HepG2 (cell line): Measurements from ENCODE around the gene KRT10. TPM values are rescaled to one million over a fixed set of nuclear protein-coding genes. Genes with fewer than 3 reads are reported as not detected.

Source experiments
- ATAC-seq: fragments of 200-7000 bp; cut with Tn5 transposase; 3 replicates; pipeline ENCODE4 v1.9.1; 2020; ENCODE audit warnings: mild to moderate bottlenecking, moderate library complexity
- BruUV-seq: library from RNA; stranded (reverse); fragments of 400-500 nt; replicated peaks from 2 replicates; lab custom pipeline; 2021; lab: Mats Ljungman, UMichigan
- CTCF ChIA-PET: fragments of 300-600 bp; formaldehyde crosslinking; extraction: SDS; loops from one replicate; lab custom pipeline; 2021; ENCODE audit warnings: low total read pairs, inconsistent platforms, low intra/inter-chr PET ratio; lab: Yijun Ruan, JAX
- POLR2A ChIA-PET: fragments of 350-600 bp; sonication (Branson Sonifier 250); formaldehyde crosslinking; loops from one replicate; lab custom pipeline; 2020; ENCODE audit warnings: antibody characterized with exemption, inconsistent platforms; lab: Yijun Ruan, JAX
- DNase-seq: peaks from one replicate; pipeline ENCODE4 v3.0.0-alpha.2; 2015; ENCODE audit warnings: low spot score
- FAIRE-seq: peaks from 3 replicates; lab custom pipeline; 2011; peaks lifted over from hg19 to GRCh38; lab: Jason Lieb, UNC
- H2AFZ ChIP-seq: one replicate; pipeline ENCODE4 v1.6.1; 2011; ENCODE audit warnings: low read length, inconsistent platforms
- H3K27ac ChIP-seq: fragments of 300-600 bp; 3 replicates; pipeline ENCODE4 v1.8.0; 2011; ENCODE audit warnings: mixed run types, mild to moderate bottlenecking, mixed read lengths, low read length, inconsistent platforms; ENCODE audit not compliant: insufficient read depth; ENCODE audit errors: extremely low read length
- H3K27me3 ChIP-seq, 2 experiments: fragments of 200-600 bp in 1 of 2; 2 replicates in 1 of 2; 3 replicates in 1 of 2; pipeline versions ENCODE4 v1.6.0 to v1.8.0; 2011; ENCODE audit warnings: low read length in 2 of 2, mild to moderate bottlenecking in 2 of 2, moderate library complexity in 2 of 2, inconsistent platforms in 1 of 2; ENCODE audit not compliant: insufficient read depth in 2 of 2, control insufficient read depth in 1 of 2
- H3K36me3 ChIP-seq, 2 experiments: fragments of 200-600 bp in 1 of 2; replicated peaks in 1 of 2; 2 replicates in 1 of 2; 3 replicates in 1 of 2; pipeline versions ENCODE4 v1.5.1 to v1.8.0; 2011; ENCODE audit warnings: low read length in 2 of 2, inconsistent platforms in 1 of 2; ENCODE audit not compliant: insufficient read depth in 2 of 2, control insufficient read depth in 1 of 2
- H3K4me1 ChIP-seq: 2 replicates; pipeline ENCODE4 v1.5.1; 2012; ENCODE audit warnings: low read length, inconsistent platforms; ENCODE audit not compliant: insufficient read depth
- H3K4me2 ChIP-seq: 2 replicates; pipeline ENCODE4 v1.6.0; 2011; ENCODE audit warnings: low read depth, low read length, inconsistent platforms
- H3K4me3 ChIP-seq, 3 experiments: fragments of 200-600 bp in 1 of 3; sonication (generic), shearing (Covaris generic) in 1 of 3; replicated peaks in 1 of 3; 2 replicates each; pipeline ENCODE4 v1.5.1; 2011 to 2016; ENCODE audit warnings: low read length in 3 of 3, inconsistent platforms in 2 of 3, low read depth in 2 of 3, mild to moderate bottlenecking in 2 of 3, control low read depth in 1 of 3, mixed read lengths in 1 of 3; ENCODE audit not compliant: insufficient read depth in 1 of 3
- H3K79me2 ChIP-seq: one replicate; pipeline ENCODE4 v1.6.1; 2011; ENCODE audit warnings: low read length, inconsistent platforms; ENCODE audit not compliant: insufficient read depth
- H3K9ac ChIP-seq: 2 replicates; pipeline ENCODE4 v1.6.0; 2011; ENCODE audit warnings: mild to moderate bottlenecking, low read depth, low read length, inconsistent platforms; ENCODE audit not compliant: insufficient read depth
- H3K9me3 ChIP-seq: 2 replicates; pipeline ENCODE4 v1.5.1; 2012; ENCODE audit warnings: mild to moderate bottlenecking, low read length
- H4K20me1 ChIP-seq: 2 replicates; pipeline ENCODE4 v1.6.0; 2011; ENCODE audit warnings: inconsistent platforms, mild to moderate bottlenecking, low read length, moderate library complexity; ENCODE audit not compliant: insufficient read depth
- CCDC6 ChIP-seq: sonication (generic); formaldehyde crosslinking; IDR thresholded peaks from 2 replicates; pipeline ENCODE4 v1.8.1; 2022; ENCODE audit warnings: mild to moderate bottlenecking, missing genetic modification reagents, moderate library complexity
- GFI1 ChIP-seq: sonication (generic); formaldehyde crosslinking; IDR thresholded peaks from 2 replicates; pipeline ENCODE4 v1.5.0; 2020; ENCODE audit warnings: missing genetic modification reagents, mild to moderate bottlenecking, borderline replicate concordance
- NFKB2 ChIP-seq: sonication (generic); formaldehyde crosslinking; IDR thresholded peaks from 2 replicates; pipeline ENCODE4 v1.4.0; 2020; ENCODE audit warnings: missing genetic modification reagents, borderline replicate concordance
- PTBP1 ChIP-seq: fragments of 200-400 bp; formaldehyde crosslinking; IDR thresholded peaks from 2 replicates; pipeline ENCODE4 v1.6.1; 2018; ENCODE audit warnings: low read length, low read depth; ENCODE audit not compliant: poor library complexity, severe bottlenecking
- RBM39 ChIP-seq: fragments of 200-400 bp; formaldehyde crosslinking; IDR thresholded peaks from one replicate; pipeline ENCODE4 v1.6.1; 2018; ENCODE audit warnings: antibody characterized with exemption, mild to moderate bottlenecking, low read depth, low read length; ENCODE audit not compliant: poor library complexity, severe bottlenecking
- REXO4 ChIP-seq: sonication (generic); formaldehyde crosslinking; IDR thresholded peaks from 2 replicates; pipeline ENCODE4 v1.8.0; 2022; ENCODE audit warnings: missing genetic modification reagents, mild to moderate bottlenecking, borderline replicate concordance
- RORA ChIP-seq: sonication (generic); formaldehyde crosslinking; IDR thresholded peaks from 2 replicates; pipeline ENCODE4 v1.5.0; 2020; ENCODE audit warnings: mild to moderate bottlenecking, missing genetic modification reagents, moderate library complexity
- SNAPC2 ChIP-seq: sonication (generic); formaldehyde crosslinking; IDR thresholded peaks from 2 replicates; pipeline ENCODE4 v1.8.1; 2022; ENCODE audit warnings: mild to moderate bottlenecking, missing genetic modification reagents
- ZNF672 ChIP-seq: sonication (generic); formaldehyde crosslinking; IDR thresholded peaks from 2 replicates; pipeline ENCODE4 v1.8.1; 2022; ENCODE audit warnings: missing genetic modification reagents
- ZNF788 ChIP-seq: sonication (generic); formaldehyde crosslinking; IDR thresholded peaks from 2 replicates; pipeline ENCODE4 v1.5.0; 2020; ENCODE audit warnings: mild to moderate bottlenecking, missing genetic modification reagents, borderline replicate concordance
- ZNF792 ChIP-seq: IDR thresholded peaks from 2 replicates; pipeline ENCODE4 v1.6.1; 2016
- whole genome bisulfite sequencing: methylation state at CpG from one replicate; pipeline ENCODE4 v1.1.6; 2017; ENCODE audit warnings: low lambda C conversion rate; 5-methylcytosine and 5-hydroxymethylcytosine counted together
- in situ Hi-C: cut with HindIII; loops from 2 replicates; pipeline ENCODE4 v1.10.0; 2017; ENCODE audit warnings: low pct_unique_long_range_greater_than_20kb; ENCODE audit not compliant: extremely low pct_ligation_motif_present
- intact Hi-C: fragments of 100-400 bp; cut with micrococcal nuclease; formaldehyde crosslinking; loops from one replicate; pipeline ENCODE4 v1.10.0; 2022; ENCODE audit not compliant: unreplicated experiment
- polyA plus RNA-seq, 8 experiments: library from polyadenylated mRNA; depleted of rRNA in 3 of 8; stranded (reverse) in 7 of 8; unstranded in 1 of 8; fragments of >200 nt; fragmentation: Illumina TruSeq in 4 of 8; extraction: Trizol in 4 of 8; gene quantifications; 2 replicates each; pipeline versions ENCODE4 v1.2.1 to v1.2.3, GENCODE V29; 2011 to 2016; ENCODE audit warnings: low read depth in 4 of 8, missing spikeins in 1 of 8, mixed read lengths in 1 of 8; ENCODE audit not compliant: insufficient read depth in 1 of 8
- total RNA-seq, 5 experiments: library from RNA; depleted of rRNA; stranded (reverse); fragments of >200 nt; fragmentation: Illumina TruSeq; extraction: Trizol; gene quantifications; 2 replicates each; pipeline ENCODE4 v1.2.3, GENCODE V29; 2016; ENCODE audit warnings: low read depth in 1 of 5
- TF ChIP-seq, protein P1 (sequence below): sonication (generic); formaldehyde crosslinking; IDR thresholded peaks from 2 replicates; pipeline ENCODE4 v1.4.0; 2020; ENCODE audit warnings: mild to moderate bottlenecking, missing genetic modification reagents
- TF ChIP-seq, protein P2 (sequence below): sonication (generic); formaldehyde crosslinking; IDR thresholded peaks from 2 replicates; pipeline ENCODE4 v1.5.0; 2020; ENCODE audit warnings: mild to moderate bottlenecking, missing genetic modification reagents
- TF ChIP-seq, protein P3 (sequence below): sonication (generic); formaldehyde crosslinking; IDR thresholded peaks from 2 replicates; pipeline ENCODE4 v1.4.0; 2020; ENCODE audit warnings: mild to moderate bottlenecking, low read depth, missing genetic modification reagents
- TF ChIP-seq, protein P4 (sequence below): fragments of 450-650 bp; IDR thresholded peaks from 2 replicates; pipeline ENCODE4 v1.6.1; 2017; ENCODE audit warnings: mild to moderate bottlenecking
- TF ChIP-seq, protein P5 (sequence below): sonication (generic); formaldehyde crosslinking; conservative IDR thresholded peaks from 2 replicates; pipeline ENCODE4 v1.5.0; 2020; ENCODE audit warnings: missing genetic modification reagents
- TF ChIP-seq, protein P6 (sequence below): sonication (generic); formaldehyde crosslinking; IDR thresholded peaks from 2 replicates; pipeline ENCODE4 v1.4.0; 2020; ENCODE audit warnings: missing genetic modification reagents

KRT10 gene
- total and polyA plus RNA-seq, 2 of the 13 experiments (the other 11 are each of a cell fraction or from before 2014, with no cell fraction given), result 25.1 to 27.5 TPM

DNA sequence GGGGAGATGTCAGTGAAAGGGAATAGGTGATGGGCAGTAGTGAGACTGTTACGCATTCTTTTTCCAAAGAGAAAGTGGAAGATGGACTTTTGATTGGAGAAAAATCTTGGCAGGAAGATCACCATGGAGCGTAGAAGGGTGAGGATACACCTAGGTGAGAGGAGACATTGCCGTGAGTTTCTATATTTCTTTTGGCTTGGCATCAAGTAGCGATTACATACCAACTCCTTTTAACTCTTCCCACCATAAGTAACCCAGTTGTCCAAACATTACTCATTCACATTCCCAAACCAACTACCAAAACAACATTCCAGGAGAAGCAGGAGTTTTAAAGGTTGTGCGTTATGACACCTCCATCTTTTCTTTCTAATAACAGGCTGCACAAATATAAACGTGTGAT lies 11.9 kb downstream of the KRT10 start:
- POLR2A ChIA-PET, result no interaction called here
- no TSS peak for BruUV-seq
- DNase-seq, result peak; percentile 43
- in situ Hi-C loops, result no loop called here
- H3K4me1 ChIP-seq, result no peaks in the 10 kb centered on the region; the same call in 1 of the 2 replicates
- no peaks in the 10 kb centered on the region for H3K79me2 ChIP-seq
- H4K20me1 ChIP-seq, result no peaks in the 10 kb centered on the region
- no peak for FAIRE-seq
- no peak overlapping the region for H3K4me3 ChIP-seq
- no peak overlapping the region for H3K9ac ChIP-seq
- CTCF ChIA-PET, result no interaction called here
- no peaks in the 10 kb centered on the region for H3K9me3 ChIP-seq
- intact Hi-C loops, result no loop called here
- no peak overlapping the region for H3K27ac ChIP-seq
- H3K36me3 ChIP-seq, result no peaks in the 10 kb centered on the region
- WGBS, result 21% methylated on average over 6 of the region's 6 CpGs
- H3K4me2 ChIP-seq, result no peak overlapping the region
- ATAC-seq, result no peak
- no peak overlapping the region for H2AFZ ChIP-seq
- H3K27me3 ChIP-seq, result peaks cover 0 to 8% of the 10 kb centered on the region in 2 experiments; a peak in 3 of 5 replicates
- TF ChIP-seq RORA (CRISPR knock-in tag) (no peak), PTBP1 (no peak), NFKB2 (CRISPR knock-in tag) (no peak), REXO4 (CRISPR knock-in tag) (no peak), CCDC6 (CRISPR knock-in tag) (no peak), SNAPC2 (CRISPR knock-in tag) (no peak), ZNF788 (no peak), RBM39 (no peak), GFI1 (CRISPR knock-in tag) (no peak), ZNF792 (CRISPR knock-in tag) (no peak), ZNF672 (CRISPR knock-in tag) (no peak)
- TF ChIP-seq, protein P1, sequence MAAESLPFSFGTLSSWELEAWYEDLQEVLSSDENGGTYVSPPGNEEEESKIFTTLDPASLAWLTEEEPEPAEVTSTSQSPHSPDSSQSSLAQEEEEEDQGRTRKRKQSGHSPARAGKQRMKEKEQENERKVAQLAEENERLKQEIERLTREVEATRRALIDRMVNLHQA (CRISPR knock-in tag), result no peak
- TF ChIP-seq, protein P2, sequence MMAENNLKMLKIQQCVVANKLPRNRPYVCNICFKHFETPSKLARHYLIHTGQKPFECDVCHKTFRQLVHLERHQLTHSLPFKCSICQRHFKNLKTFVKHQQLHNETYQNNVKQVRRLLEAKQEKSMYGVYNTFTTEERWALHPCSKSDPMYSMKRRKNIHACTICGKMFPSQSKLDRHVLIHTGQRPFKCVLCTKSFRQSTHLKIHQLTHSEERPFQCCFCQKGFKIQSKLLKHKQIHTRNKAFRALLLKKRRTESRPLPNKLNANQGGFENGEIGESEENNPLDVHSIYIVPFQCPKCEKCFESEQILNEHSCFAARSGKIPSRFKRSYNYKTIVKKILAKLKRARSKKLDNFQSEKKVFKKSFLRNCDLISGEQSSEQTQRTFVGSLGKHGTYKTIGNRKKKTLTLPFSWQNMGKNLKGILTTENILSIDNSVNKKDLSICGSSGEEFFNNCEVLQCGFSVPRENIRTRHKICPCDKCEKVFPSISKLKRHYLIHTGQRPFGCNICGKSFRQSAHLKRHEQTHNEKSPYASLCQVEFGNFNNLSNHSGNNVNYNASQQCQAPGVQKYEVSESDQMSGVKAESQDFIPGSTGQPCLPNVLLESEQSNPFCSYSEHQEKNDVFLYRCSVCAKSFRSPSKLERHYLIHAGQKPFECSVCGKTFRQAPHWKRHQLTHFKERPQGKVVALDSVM, result no peak
- TF ChIP-seq, protein P3, sequence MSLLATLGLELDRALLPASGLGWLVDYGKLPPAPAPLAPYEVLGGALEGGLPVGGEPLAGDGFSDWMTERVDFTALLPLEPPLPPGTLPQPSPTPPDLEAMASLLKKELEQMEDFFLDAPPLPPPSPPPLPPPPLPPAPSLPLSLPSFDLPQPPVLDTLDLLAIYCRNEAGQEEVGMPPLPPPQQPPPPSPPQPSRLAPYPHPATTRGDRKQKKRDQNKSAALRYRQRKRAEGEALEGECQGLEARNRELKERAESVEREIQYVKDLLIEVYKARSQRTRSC (CRISPR knock-in tag), result no peak
- TF ChIP-seq, protein P4, sequence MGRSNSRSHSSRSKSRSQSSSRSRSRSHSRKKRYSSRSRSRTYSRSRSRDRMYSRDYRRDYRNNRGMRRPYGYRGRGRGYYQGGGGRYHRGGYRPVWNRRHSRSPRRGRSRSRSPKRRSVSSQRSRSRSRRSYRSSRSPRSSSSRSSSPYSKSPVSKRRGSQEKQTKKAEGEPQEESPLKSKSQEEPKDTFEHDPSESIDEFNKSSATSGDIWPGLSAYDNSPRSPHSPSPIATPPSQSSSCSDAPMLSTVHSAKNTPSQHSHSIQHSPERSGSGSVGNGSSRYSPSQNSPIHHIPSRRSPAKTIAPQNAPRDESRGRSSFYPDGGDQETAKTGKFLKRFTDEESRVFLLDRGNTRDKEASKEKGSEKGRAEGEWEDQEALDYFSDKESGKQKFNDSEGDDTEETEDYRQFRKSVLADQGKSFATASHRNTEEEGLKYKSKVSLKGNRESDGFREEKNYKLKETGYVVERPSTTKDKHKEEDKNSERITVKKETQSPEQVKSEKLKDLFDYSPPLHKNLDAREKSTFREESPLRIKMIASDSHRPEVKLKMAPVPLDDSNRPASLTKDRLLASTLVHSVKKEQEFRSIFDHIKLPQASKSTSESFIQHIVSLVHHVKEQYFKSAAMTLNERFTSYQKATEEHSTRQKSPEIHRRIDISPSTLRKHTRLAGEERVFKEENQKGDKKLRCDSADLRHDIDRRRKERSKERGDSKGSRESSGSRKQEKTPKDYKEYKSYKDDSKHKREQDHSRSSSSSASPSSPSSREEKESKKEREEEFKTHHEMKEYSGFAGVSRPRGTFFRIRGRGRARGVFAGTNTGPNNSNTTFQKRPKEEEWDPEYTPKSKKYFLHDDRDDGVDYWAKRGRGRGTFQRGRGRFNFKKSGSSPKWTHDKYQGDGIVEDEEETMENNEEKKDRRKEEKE, result no peak
- TF ChIP-seq, protein P5, sequence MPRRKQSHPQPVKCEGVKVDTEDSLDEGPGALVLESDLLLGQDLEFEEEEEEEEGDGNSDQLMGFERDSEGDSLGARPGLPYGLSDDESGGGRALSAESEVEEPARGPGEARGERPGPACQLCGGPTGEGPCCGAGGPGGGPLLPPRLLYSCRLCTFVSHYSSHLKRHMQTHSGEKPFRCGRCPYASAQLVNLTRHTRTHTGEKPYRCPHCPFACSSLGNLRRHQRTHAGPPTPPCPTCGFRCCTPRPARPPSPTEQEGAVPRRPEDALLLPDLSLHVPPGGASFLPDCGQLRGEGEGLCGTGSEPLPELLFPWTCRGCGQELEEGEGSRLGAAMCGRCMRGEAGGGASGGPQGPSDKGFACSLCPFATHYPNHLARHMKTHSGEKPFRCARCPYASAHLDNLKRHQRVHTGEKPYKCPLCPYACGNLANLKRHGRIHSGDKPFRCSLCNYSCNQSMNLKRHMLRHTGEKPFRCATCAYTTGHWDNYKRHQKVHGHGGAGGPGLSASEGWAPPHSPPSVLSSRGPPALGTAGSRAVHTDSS, result no peak
- TF ChIP-seq, protein P6, sequence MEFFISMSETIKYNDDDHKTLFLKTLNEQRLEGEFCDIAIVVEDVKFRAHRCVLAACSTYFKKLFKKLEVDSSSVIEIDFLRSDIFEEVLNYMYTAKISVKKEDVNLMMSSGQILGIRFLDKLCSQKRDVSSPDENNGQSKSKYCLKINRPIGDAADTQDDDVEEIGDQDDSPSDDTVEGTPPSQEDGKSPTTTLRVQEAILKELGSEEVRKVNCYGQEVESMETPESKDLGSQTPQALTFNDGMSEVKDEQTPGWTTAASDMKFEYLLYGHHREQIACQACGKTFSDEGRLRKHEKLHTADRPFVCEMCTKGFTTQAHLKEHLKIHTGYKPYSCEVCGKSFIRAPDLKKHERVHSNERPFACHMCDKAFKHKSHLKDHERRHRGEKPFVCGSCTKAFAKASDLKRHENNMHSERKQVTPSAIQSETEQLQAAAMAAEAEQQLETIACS (CRISPR knock-in tag), result no peak
